ENCODE data around the gene DNAJC5. TPM values are rescaled to one million over a fixed set of nuclear protein-coding genes. Genes with fewer than 3 reads are reported as not detected.
"Not testable (repeated sequence)": the region's sequence is repeated elsewhere in the genome, so short reads cannot be mapped to it uniquely, and the experiment has no call there.

DNAJC5 gene
- total and polyA plus RNA-seq, 10 donors = 12.7 to 83.1 (median 58.6) TPM

DNA sequence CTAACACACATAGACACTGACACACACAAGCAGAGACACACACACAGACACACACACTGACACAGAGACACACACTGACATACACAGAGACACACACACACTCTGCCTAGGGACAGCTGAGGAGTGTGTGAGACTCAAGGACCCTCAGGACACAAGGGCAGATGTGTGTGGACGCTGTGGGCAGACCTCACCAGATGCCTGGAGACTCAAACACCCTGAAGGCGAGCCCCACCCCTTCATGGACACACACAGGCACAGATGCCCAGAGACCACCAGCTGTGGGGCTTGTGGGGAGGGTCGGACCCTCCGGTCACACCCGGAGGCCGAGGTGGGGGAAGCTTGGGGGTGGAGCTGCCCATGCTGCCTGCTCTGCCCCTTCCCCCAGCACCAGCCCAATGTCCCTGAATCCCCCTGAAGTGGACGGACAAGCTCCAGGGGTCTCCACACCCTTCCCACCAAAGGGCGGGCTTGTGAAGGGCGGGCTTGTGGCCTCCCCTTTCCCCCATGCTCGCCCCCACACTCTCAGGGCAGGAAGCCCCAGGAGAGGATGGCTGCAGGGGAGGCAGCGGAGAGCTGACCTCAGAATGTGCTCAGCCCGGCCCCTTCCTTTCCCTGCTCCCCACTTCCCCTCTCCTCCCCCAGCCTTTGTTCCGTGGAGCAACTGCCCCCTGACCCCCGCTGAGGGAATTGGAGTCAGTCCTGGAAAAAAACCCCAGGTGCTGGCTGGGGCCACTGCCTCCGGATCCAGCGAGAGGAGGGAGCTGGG, 47.5 kb upstream of the DNAJC5 start:
- Histone ChIP-seq H3K27ac (peak overlapping the region; percentile 32 to 86 (median 78)), H3K4me1 (peaks cover 18 to 71% (median 50%) of the 10 kb centered on the region in 6 donors), H3K36me3 (no peaks in the 10 kb centered on the region), H3K27me3 (replicated peaks in 1 of 7) (peaks cover 0 to 70% (median 18%) of the 10 kb centered on the region in 7 donors), H3K4me3 (no peak overlapping the region), H3K9me3 (no peaks in the 10 kb centered on the region)
- peak; percentile 78 for DNase-seq
- 2 to 14% (median 10%) methylated on average over 8 to 16 of the region's 16 CpGs for WGBS, 5 donors
- TF ChIP-seq, protein P1, sequence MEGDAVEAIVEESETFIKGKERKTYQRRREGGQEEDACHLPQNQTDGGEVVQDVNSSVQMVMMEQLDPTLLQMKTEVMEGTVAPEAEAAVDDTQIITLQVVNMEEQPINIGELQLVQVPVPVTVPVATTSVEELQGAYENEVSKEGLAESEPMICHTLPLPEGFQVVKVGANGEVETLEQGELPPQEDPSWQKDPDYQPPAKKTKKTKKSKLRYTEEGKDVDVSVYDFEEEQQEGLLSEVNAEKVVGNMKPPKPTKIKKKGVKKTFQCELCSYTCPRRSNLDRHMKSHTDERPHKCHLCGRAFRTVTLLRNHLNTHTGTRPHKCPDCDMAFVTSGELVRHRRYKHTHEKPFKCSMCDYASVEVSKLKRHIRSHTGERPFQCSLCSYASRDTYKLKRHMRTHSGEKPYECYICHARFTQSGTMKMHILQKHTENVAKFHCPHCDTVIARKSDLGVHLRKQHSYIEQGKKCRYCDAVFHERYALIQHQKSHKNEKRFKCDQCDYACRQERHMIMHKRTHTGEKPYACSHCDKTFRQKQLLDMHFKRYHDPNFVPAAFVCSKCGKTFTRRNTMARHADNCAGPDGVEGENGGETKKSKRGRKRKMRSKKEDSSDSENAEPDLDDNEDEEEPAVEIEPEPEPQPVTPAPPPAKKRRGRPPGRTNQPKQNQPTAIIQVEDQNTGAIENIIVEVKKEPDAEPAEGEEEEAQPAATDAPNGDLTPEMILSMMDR (IDR thresholded peaks at IDR 0.05 in 8 of 11, conservative IDR thresholded peaks at IDR 0.05 in 3 of 11) = no peak
- TF ChIP-seq POLR2AphosphoS5 (IDR thresholded peaks at IDR 0.05) (peak in 1 of 3 donors; percentile 28), POLR2A (IDR thresholded peaks at IDR 0.05) (no peak)
- intact Hi-C loops (cut with DNase I; ENCODE audit: low total_unique reads) = no loop called here

- H3K9me3 ChIP-seq = no peaks in the 10 kb centered on the region
- H3K27ac ChIP-seq = peak overlapping the region; percentile 32 to 86 (median 78)
- intact Hi-C loops (cut with DNase I; ENCODE audit: low total_unique reads) = no loop called here
- H3K27me3 ChIP-seq (replicated peaks in 1 of 7) = peaks cover 0 to 73% (median 18%) of the 10 kb centered on the region in 7 donors
- H3K4me3 ChIP-seq = no peak overlapping the region
- WGBS, 5 donors = 58 to 78% (median 62%) methylated on average over 18 to 28 of the region's 28 CpGs
- DNase-seq = peak; percentile 78
- TF ChIP-seq, protein P1 (IDR thresholded peaks at IDR 0.05 in 8 of 11, conservative IDR thresholded peaks at IDR 0.05 in 3 of 11) = no peak
- peak in 2 of 3 donors; percentile 32 to 36 for TF ChIP-seq POLR2AphosphoS5 (IDR thresholded peaks at IDR 0.05)
- TF ChIP-seq POLR2A (IDR thresholded peaks at IDR 0.05) = no peak
- peaks cover 18 to 68% (median 45%) of the 10 kb centered on the region in 6 donors for H3K4me1 ChIP-seq
- no peaks in the 10 kb centered on the region for H3K36me3 ChIP-seq
Observed at GRCh38 chr20:63848003-63848911, 46.7 kb upstream of the DNAJC5 start.

GRCh38 chr20:63850689-63851547, 44.0 kb upstream of the DNAJC5 start:
- Histone ChIP-seq H3K4me1 (peaks cover 26 to 68% (median 45%) of the 10 kb centered on the region in 6 donors), H3K9me3 (no peaks in the 10 kb centered on the region), H3K4me3 (no peak overlapping the region), H3K27ac (peak overlapping the region in 2 of 8 donors; percentile 51 to 99), H3K36me3 (no peaks in the 10 kb centered on the region), H3K27me3 (replicated peaks in 1 of 7) (peaks cover 0 to 70% (median 21%) of the 10 kb centered on the region in 7 donors)
- intact Hi-C loops (cut with DNase I; ENCODE audit: low total_unique reads) = no loop called here
- 60 to 68% (median 63%) methylated on average over 27 of the region's 27 CpGs for WGBS, 5 donors
- TF ChIP-seq POLR2AphosphoS5 (IDR thresholded peaks at IDR 0.05) (peak in 1 of 3 donors; percentile 43), POLR2A (IDR thresholded peaks at IDR 0.05) (no peak)
- DNase-seq = no peak

DNA sequence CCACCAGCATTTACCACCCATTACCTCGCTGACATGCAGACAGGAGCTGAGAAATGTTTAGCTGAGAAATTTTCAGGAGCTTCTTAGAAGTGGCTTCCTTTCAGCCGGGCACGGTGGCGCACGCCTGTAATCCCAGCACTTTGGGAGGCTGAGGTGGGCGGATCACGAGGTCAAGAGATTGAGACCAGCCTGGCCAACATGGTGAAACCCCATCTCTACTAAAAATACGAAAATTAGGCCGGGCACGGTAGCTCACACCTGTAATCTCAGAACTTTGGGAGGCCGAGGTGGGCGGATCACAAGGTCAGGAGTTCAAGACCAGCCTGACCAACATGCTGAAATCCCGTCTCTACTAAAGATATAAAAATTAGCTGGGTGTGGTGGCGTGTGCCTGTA, 43.4 kb upstream of the DNAJC5 start:
- DNase-seq; H3K9me3 ChIP-seq; H3K36me3 ChIP-seq; H3K4me3 ChIP-seq; intact Hi-C loops (cut with DNase I; ENCODE audit: low total_unique reads): not testable (repeated sequence)
- Histone ChIP-seq H3K4me1 (peaks cover 26 to 68% (median 45%) of the 10 kb centered on the region in 6 donors), H3K27me3 (replicated peaks in 1 of 7) (peaks cover 0 to 64% (median 15%) of the 10 kb centered on the region in 7 donors), H3K27ac (peak overlapping the region in 3 of 8 donors; percentile 13 to 99 (median 51))
- 80 to 91% (median 84%) methylated on average over 14 of the region's 14 CpGs for WGBS, 5 donors

DNA sequence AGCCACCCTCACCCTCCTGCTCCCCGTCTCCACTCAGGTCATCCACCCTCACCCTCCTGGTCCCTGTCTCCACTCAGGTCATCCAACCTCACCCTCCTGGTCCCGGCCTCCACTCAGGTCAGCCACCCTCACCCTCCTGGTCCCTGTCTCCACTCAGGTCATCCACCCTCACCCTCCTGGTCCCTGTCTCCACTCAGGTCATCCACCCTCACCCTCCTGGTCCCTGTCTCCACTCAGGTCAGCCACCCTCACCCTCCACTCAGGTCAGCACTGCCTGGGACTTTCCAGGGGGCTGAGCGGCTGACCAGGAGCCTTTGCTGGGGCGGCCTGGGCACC, 41.2 kb upstream of the DNAJC5 start:
- DNase-seq; H3K4me3 ChIP-seq; H3K36me3 ChIP-seq; intact Hi-C loops (cut with DNase I; ENCODE audit: low total_unique reads); H3K9me3 ChIP-seq: not testable (repeated sequence)
- Histone ChIP-seq H3K27me3 (replicated peaks in 1 of 7) (peaks cover 0 to 42% (median 11%) of the 10 kb centered on the region in 7 donors), H3K27ac (peak overlapping the region; percentile 75 to 99 (median 82)), H3K4me1 (peaks cover 38 to 69% (median 52%) of the 10 kb centered on the region in 6 donors)
- 43 to 54% (median 46%) methylated on average over 4 of the region's 4 CpGs for WGBS, 5 donors
